ENCODE data around the gene MGAM2.
"Not testable (repeated sequence)": the region's sequence is repeated elsewhere in the genome, so short reads cannot be mapped to it uniquely, and the experiment has no call there.

MGAM2 gene

DNA sequence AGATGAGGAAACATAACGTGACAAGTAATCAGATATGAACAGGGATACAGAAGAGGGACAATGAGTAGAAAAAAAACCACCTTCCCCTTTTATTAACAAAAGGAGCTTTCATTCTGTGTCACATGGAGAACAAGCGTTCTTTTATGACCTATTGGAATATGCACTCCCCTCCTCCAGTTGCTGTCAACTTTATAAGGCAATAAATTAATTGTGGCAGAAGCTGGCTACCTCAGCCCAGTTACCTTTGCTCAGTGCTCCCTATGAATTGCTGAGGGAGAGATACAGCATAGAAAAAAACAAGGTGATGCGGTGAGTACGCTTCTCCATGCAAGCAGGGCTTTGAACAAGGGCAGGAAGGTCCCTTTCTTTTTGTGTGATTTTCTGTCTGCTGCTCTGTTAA is at the start of gene MGAM2:
MGAM2 (plus strand) TSS at position 220 of the 400 bp plus-strand sequence. CDS start 5,156 bp downstream, outside the sequence.
- DNase-seq: no peak
- H3K4me1 Mint-ChIP-seq (ENCODE audit: low read depth): no peaks in the 10 kb centered on the region
- H3K36me3 Mint-ChIP-seq (ENCODE audit: low read depth): no peaks in the 10 kb centered on the region
- H3K27ac Mint-ChIP-seq: no peak within 1 kb of the TSS
- H3K27me3 Mint-ChIP-seq: peaks cover 4% of the 10 kb centered on the region
- no peak within 1 kb of the TSS for H3K4me3 Mint-ChIP-seq
- H3K9me3 Mint-ChIP-seq: no peaks in the 10 kb centered on the region

DNA sequence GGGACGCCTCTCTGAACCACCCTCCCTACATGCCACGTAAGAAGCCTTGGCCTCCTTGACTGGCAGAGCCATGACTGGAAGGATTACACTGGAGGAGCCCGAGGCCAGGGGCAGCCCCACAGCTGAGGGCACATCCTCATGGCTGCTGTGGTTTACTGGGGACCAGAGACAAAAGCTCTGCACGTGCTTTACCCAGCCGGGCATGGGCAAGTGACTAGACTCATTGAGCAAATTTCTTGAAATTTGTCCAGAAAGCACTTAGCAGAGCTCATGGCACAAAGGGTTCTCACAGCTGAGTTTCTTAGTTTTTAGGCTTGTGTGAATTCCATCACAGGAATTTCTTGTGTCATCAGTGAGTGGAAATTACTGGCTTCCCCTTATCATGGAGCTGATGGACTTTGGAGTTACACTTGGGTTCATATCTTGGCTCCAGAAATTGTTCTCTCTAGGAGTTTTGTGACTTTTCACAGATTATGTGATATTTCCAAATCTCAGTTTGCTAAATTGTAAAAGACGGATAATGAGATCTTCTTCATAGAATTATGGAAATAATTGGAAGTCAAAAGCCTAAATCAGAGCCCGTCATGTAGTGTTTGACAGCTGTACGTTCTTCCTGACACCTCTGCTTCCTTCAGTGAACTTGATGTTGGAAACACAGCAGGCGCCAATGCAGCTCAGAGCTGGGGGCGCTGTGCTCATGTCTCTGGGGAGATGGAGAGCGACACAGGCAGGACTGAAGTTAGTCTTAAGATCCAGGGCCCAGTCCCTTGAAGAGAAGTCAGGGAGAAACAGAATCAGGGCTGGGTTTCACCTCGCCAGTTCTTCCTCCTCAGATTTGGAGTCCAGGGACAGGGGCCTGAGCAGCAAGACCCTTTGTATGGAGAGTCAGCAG is 47.7 kb upstream of the MGAM2 start:
- no peaks in the 10 kb centered on the region for H3K27me3 Mint-ChIP-seq
- no peak overlapping the region for H3K4me3 Mint-ChIP-seq
- H3K27ac Mint-ChIP-seq: no peak overlapping the region
- H3K4me1 Mint-ChIP-seq (ENCODE audit: low read depth): no peaks in the 10 kb centered on the region
- H3K9me3 Mint-ChIP-seq: no peaks in the 10 kb centered on the region
- H3K36me3 Mint-ChIP-seq (ENCODE audit: low read depth): no peaks in the 10 kb centered on the region
- no peak for DNase-seq

DNA sequence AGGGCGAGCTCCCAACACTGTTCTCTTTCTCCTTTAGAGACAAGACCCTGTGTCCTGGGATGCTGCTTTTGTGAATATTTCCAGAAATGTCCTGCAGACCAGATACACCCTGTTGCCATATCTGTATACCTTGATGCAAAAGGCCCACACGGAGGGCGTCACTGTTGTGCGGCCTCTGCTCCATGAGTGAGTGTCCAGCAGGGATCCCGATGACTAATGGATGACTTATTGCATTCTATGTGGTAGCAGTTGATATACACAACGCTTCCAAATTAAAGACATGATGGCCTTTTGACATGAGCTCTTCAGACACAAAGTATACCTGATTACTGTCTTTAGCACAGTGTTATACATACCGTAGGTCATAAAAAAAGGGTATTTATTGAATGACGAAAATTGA is 45.0 kb upstream of the MGAM2 start:
- Mint-ChIP-seq H3K27me3 (peaks cover 2% of the 10 kb centered on the region), H3K27ac (no peak overlapping the region), H3K36me3 (ENCODE audit: low read depth) (no peaks in the 10 kb centered on the region), H3K9me3 (no peaks in the 10 kb centered on the region), H3K4me1 (ENCODE audit: low read depth) (no peaks in the 10 kb centered on the region), H3K4me3 (no peak overlapping the region)
- DNase-seq: no peak

DNA sequence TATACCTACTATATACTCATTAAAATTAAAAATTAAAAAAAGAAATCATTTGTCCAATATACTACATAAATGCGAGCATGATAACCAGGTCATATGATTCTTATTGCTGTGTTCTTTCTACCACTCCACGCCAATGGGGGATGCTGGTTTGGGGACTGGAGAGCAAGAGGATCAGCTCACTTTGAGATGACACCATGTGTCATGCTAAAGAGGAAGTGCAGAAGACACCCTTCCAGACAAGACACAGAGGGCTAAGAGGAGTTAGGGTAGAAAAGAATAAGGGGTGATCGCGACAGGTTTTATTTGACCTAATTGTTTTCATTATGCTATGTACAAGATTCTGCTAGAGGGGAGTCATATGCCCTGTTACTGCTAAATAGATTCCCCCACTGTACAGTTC is 33.8 kb upstream of the MGAM2 start:
- no peak for DNase-seq
- no peaks in the 10 kb centered on the region for H3K9me3 Mint-ChIP-seq
- H3K4me3 Mint-ChIP-seq: no peak overlapping the region
- no peaks in the 10 kb centered on the region for H3K4me1 Mint-ChIP-seq (ENCODE audit: low read depth)
- no peaks in the 10 kb centered on the region for H3K36me3 Mint-ChIP-seq (ENCODE audit: low read depth)
- H3K27ac Mint-ChIP-seq: no peak overlapping the region
- peaks cover 17% of the 10 kb centered on the region for H3K27me3 Mint-ChIP-seq

DNA sequence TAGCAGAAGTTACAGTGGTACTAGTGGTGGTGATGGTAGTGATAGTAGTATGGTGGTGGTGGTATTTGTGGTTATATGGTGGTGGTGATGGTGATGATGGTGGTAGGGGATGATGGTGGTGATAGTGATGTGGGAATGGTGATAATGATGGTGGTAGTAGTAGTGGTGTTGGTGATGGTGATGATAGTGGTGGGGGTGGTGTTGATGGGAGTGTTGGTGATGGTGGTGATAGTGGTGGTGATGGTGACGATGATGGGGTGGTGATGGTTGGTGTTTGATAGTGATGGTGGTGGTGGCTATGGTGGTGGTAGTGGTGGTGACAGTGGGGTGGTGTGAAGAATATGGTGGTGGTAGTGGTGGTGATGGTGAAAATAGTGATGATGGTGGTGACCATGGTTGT is 27.9 kb upstream of the MGAM2 start:
- no peak for DNase-seq
- Mint-ChIP-seq H3K4me1 (ENCODE audit: low read depth) (no peaks in the 10 kb centered on the region), H3K27me3 (no peaks in the 10 kb centered on the region), H3K27ac (no peak overlapping the region), H3K4me3 (no peak overlapping the region), H3K36me3 (ENCODE audit: low read depth) (no peaks in the 10 kb centered on the region), H3K9me3 (no peaks in the 10 kb centered on the region)

DNA sequence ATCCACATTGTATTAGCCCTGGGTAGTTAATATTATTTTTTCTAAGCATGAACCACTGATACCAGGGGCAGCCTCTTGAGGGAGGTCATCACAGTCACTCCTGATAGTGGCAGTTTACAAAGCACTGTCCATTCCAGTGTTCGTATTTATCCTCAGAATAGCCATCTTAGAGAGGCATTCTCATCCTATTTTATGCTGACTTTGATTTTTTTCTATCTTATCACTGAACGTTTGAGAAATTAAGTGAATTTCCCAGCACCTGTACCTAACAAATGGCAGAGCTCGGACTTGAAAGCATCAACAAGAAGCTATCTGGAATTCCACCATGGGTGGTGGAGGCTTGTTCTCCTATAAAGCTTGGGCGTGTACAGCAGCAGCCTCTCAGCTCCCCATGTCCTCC is 26.1 kb upstream of the MGAM2 start:
- H3K36me3 Mint-ChIP-seq (ENCODE audit: low read depth): no peaks in the 10 kb centered on the region
- no peak overlapping the region for H3K27ac Mint-ChIP-seq
- DNase-seq: no peak
- no peaks in the 10 kb centered on the region for H3K4me1 Mint-ChIP-seq (ENCODE audit: low read depth)
- no peaks in the 10 kb centered on the region for H3K9me3 Mint-ChIP-seq
- H3K4me3 Mint-ChIP-seq: no peak overlapping the region
- H3K27me3 Mint-ChIP-seq: no peaks in the 10 kb centered on the region

DNA sequence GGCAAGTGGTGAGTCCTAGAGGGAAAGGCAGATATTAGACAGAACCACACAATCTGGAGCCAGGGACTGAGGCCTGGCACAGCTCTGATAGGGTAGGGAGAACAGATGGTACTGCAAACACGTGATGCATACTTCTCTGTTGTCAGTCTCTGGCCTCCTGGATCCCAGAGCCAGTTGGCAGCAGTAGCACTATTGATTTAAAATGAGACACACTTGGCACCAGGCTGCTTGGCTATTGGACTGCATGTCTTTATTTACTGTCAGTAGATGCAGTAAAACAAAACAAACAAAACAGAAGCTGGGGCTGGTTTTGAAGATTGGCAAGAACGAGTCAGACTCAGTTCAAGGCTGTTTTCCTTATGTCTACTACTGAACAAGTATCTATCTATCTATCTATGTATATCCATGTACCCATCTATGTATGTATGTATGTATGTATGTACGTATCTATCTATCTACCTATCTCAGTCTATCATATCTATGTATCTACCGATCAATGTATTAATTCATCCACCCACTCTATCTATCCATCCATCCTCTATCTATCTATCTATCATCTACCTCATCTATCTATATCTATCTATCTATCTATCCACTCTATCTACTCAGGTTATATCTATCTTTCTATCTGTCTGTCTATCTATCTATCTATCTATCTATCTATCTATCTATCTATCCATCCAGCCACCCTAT is 23.4 kb upstream of the MGAM2 start:
- Mint-ChIP-seq H3K9me3 (no peaks in the 10 kb centered on the region), H3K27me3 (no peaks in the 10 kb centered on the region), H3K4me3 (no peak overlapping the region), H3K27ac (no peak overlapping the region), H3K4me1 (ENCODE audit: low read depth) (no peaks in the 10 kb centered on the region), H3K36me3 (ENCODE audit: low read depth) (no peaks in the 10 kb centered on the region)
- DNase-seq: no peak

DNA sequence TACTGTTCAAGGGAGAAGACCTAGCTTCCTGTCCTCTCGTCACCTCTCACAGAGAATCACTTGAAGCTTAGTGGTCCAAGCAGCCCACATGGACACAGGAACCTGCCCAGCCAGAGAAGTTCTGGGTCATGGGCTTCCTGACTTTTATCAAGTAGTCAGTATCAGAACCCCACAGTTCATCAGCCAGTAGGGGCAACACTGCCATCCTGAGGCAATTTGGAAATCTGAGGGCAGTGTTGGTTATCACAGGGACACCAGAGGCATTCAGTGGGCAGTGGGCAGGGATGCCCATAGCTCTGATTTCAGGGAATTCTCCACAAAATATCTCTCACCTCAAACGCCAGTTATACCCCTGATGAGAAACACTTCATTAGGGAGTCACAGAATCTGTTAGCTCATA is 22.5 kb upstream of the MGAM2 start:
- DNase-seq: no peak
- no peak overlapping the region for H3K4me3 Mint-ChIP-seq
- no peak overlapping the region for H3K27ac Mint-ChIP-seq
- no peaks in the 10 kb centered on the region for H3K4me1 Mint-ChIP-seq (ENCODE audit: low read depth)
- H3K9me3 Mint-ChIP-seq: no peaks in the 10 kb centered on the region
- no peaks in the 10 kb centered on the region for H3K36me3 Mint-ChIP-seq (ENCODE audit: low read depth)
- no peaks in the 10 kb centered on the region for H3K27me3 Mint-ChIP-seq

DNA sequence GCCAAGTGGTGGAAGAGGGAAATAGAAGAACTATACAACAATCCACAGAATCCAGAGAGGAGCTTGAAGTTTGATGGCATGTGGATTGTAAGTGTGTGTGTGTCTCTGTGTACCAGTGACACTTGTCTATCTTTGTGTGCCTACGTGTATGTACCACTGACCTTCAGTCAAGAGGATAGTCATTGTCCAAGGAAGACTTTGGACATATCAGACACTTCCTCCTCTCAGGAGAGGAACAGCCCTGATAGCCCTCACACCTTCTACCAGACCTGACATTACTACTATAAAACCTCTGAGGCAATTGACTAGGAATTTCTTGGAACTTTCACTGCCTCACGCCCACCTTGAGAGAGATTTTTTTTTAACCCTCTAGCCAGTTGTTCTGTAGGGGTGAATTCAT is 19.6 kb upstream of the MGAM2 start:
- no peak overlapping the region for H3K27ac Mint-ChIP-seq
- no peaks in the 10 kb centered on the region for H3K9me3 Mint-ChIP-seq
- no peak overlapping the region for H3K4me3 Mint-ChIP-seq
- H3K36me3 Mint-ChIP-seq (ENCODE audit: low read depth): no peaks in the 10 kb centered on the region
- no peak for DNase-seq
- no peaks in the 10 kb centered on the region for H3K27me3 Mint-ChIP-seq
- H3K4me1 Mint-ChIP-seq (ENCODE audit: low read depth): no peaks in the 10 kb centered on the region

DNA sequence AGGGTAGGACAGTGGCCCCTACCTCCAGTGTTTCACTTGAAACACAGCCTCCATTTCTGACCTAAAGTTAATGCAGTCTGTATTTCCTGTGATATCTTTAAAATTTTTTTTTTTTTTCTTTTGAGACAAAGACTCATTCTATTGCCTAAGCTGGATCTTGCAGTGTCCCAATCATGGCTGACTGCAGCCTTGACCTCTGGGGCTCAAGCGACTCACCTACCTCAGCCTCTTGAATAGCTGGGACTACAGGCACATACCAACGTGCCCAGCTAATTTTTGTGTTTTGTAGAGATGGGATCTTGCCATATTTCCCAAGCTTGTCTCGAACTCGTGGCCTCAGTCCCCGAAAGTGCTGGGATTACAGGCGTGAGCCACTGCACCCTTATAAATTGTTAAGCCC is 16.7 kb upstream of the MGAM2 start:
- Mint-ChIP-seq H3K4me3 (no peak overlapping the region), H3K4me1 (ENCODE audit: low read depth) (no peaks in the 10 kb centered on the region), H3K27me3 (no peaks in the 10 kb centered on the region), H3K36me3 (ENCODE audit: low read depth) (no peaks in the 10 kb centered on the region), H3K27ac (no peak overlapping the region), H3K9me3 (no peaks in the 10 kb centered on the region)
- no peak for DNase-seq

DNA sequence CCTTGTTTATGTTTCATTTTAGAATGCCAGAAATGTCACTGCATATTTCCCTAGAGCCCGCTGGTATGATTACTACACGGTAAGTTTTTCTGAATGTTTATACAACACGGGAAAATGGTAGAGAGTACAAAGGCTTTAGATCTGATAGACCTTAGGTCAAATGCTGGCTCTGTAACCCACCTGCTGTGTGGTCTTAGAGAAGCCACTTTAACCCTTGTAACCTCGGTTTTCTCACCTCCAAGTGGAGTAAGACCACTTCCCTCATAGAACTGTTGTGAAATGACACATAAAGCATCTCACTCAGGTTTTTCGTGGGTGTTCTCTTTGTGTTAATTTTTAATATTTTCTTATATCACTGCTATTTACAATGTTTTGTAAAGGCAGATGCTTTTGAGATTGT is 13.9 kb upstream of the MGAM2 start:
- no peak for DNase-seq
- H3K4me3 Mint-ChIP-seq: no peak overlapping the region
- no peaks in the 10 kb centered on the region for H3K4me1 Mint-ChIP-seq (ENCODE audit: low read depth)
- no peaks in the 10 kb centered on the region for H3K36me3 Mint-ChIP-seq (ENCODE audit: low read depth)
- no peak overlapping the region for H3K27ac Mint-ChIP-seq
- no peaks in the 10 kb centered on the region for H3K27me3 Mint-ChIP-seq
- no peaks in the 10 kb centered on the region for H3K9me3 Mint-ChIP-seq

DNA sequence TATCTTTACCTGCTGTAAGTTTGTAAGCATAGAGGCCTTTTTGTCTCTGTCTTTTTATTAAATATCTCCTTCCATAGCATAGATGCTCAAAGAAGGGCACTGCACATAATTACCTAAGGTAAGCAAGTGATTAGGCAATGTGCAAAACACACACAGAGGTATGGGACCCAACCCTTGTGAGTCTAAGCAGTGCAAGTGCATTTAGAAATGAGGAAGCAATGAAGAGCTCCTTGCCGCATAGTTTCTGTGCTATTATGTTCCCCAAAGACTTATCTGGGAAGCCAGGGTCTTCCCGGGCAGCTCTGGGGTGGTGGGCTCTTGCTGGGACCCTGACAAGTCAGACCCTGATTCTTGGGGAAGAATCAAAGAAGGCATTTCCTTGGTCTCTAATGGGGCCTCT is 13.5 kb upstream of the MGAM2 start:
- no peak overlapping the region for H3K4me3 Mint-ChIP-seq
- H3K9me3 Mint-ChIP-seq: no peaks in the 10 kb centered on the region
- H3K36me3 Mint-ChIP-seq (ENCODE audit: low read depth): no peaks in the 10 kb centered on the region
- H3K4me1 Mint-ChIP-seq (ENCODE audit: low read depth): no peaks in the 10 kb centered on the region
- DNase-seq: no peak
- H3K27ac Mint-ChIP-seq: no peak overlapping the region
- no peaks in the 10 kb centered on the region for H3K27me3 Mint-ChIP-seq

DNA sequence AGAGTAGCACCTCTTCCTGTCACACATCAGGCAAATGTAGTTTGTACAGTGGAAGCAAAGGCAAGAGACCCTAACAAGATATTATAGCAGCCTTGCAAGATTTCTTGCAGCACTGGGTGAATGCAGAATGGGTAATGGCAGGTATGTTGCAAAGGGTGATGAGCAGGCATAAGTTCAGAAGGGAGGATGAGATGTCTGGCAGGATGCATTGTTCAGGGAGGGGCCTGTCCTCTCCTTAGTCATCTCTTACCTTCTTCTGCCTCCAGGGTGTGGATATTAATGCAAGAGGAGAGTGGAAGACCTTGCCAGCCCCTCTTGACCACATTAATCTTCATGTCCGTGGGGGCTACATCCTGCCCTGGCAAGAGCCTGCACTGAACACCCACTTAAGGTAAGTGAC is 12.2 kb upstream of the MGAM2 start:
- H3K36me3 Mint-ChIP-seq (ENCODE audit: low read depth); H3K4me3 Mint-ChIP-seq; H3K4me1 Mint-ChIP-seq (ENCODE audit: low read depth); H3K9me3 Mint-ChIP-seq; H3K27me3 Mint-ChIP-seq; H3K27ac Mint-ChIP-seq; DNase-seq: not testable (repeated sequence)

DNA sequence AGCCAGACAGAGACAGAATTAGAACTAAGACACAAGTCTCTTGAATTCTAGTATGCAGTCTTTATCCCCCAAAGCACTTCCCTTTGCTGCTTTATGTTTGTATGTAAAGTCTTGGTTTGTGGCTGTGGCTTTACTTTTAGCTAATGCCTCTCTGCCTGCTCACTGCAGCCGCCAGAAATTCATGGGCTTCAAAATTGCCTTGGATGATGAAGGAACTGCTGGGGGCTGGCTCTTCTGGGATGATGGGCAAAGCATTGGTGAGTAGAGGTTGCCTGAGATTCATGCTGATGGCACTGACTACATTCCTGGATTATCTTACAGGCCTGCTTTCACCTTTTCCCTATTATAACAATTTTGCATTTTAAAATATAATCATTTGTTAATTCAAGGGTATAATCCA is 10.9 kb upstream of the MGAM2 start:
- Mint-ChIP-seq H3K9me3 (no peaks in the 10 kb centered on the region), H3K27me3 (peaks cover 5% of the 10 kb centered on the region), H3K27ac (no peak overlapping the region), H3K36me3 (ENCODE audit: low read depth) (no peaks in the 10 kb centered on the region), H3K4me3 (no peak overlapping the region), H3K4me1 (ENCODE audit: low read depth) (no peaks in the 10 kb centered on the region)
- DNase-seq: no peak

DNA sequence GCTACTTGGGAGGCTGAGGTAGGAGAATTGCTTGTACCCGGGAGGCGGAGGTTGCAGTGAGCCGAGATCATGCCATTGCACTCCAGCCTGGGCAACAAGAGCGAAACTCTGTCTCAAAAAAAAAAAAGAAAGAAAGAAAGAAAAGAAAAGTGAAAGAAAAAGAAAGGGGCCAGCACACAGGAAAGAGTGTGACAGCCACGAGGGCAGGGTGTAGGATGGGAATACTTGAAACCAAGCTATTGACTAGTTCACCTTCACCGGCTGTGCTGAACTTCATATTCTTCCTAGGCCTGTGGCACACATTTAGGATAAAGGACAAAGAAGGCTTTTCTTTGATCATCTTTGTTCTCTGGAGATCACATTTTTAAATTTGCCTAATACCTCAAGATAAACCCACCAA is 9.7 kb upstream of the MGAM2 start:
- H3K4me3 Mint-ChIP-seq; H3K4me1 Mint-ChIP-seq (ENCODE audit: low read depth); H3K27ac Mint-ChIP-seq; H3K36me3 Mint-ChIP-seq (ENCODE audit: low read depth); DNase-seq; H3K9me3 Mint-ChIP-seq; H3K27me3 Mint-ChIP-seq: not testable (repeated sequence)
